Calu3 (cell line): ENCODE data around the gene HOATZ. TPM values are rescaled to one million over a fixed set of nuclear protein-coding genes. Genes with fewer than 3 reads are reported as not detected.

Experiments
- BruUV-seq: library from RNA; stranded (reverse); fragments of 400-500 nt; replicated peaks from 2 replicates; lab custom pipeline; 2021; lab: Mats Ljungman, UMichigan
- CTCF ChIA-PET: fragments of 300-600 bp; sonication (Branson Sonifier 250); formaldehyde crosslinking; loops from one replicate; lab custom pipeline; 2022; ENCODE audit warnings: antibody characterized with exemption; lab: Charles Lee
- DNase-seq: peaks from one replicate; pipeline ENCODE4 v3.0.0; 2022
- H3K27ac Mint-ChIP-seq: one replicate; pipeline ENCODE4 v1.8.0; 2022; ENCODE audit warnings: mixed read lengths; ENCODE audit not compliant: unreplicated experiment
- H3K27me3 Mint-ChIP-seq: one replicate; pipeline ENCODE4 v1.8.0; 2022; ENCODE audit warnings: mixed read lengths; ENCODE audit not compliant: unreplicated experiment
- H3K36me3 Mint-ChIP-seq: one replicate; pipeline ENCODE4 v1.8.0; 2022; ENCODE audit warnings: mild to moderate bottlenecking, moderate library complexity, mixed read lengths; ENCODE audit not compliant: insufficient read depth, unreplicated experiment
- H3K4me1 Mint-ChIP-seq: one replicate; pipeline ENCODE4 v1.8.0; 2022; ENCODE audit warnings: mild to moderate bottlenecking, low read depth, mixed read lengths; ENCODE audit not compliant: unreplicated experiment
- H3K4me3 Mint-ChIP-seq: one replicate; pipeline ENCODE4 v1.8.0; 2022; ENCODE audit warnings: mild to moderate bottlenecking, low read depth, moderate library complexity, mixed read lengths; ENCODE audit not compliant: unreplicated experiment
- H3K9me3 Mint-ChIP-seq: one replicate; pipeline ENCODE4 v1.8.0; 2022; ENCODE audit warnings: low read depth, mixed read lengths; ENCODE audit not compliant: unreplicated experiment
- intact Hi-C: fragments of 100-400 bp; cut with micrococcal nuclease; formaldehyde crosslinking; loops from one replicate; pipeline ENCODE4 v1.10.0; 2022; ENCODE audit not compliant: unreplicated experiment
- total RNA-seq: library from RNA; stranded (reverse); gene quantifications from 2 replicates; pipeline ENCODE4 v1.2.3, GENCODE V29; 2022
- TF ChIP-seq, protein P1 (sequence below): fragments of 200-600 bp; IDR thresholded peaks from one replicate; pipeline ENCODE4 v1.8.0; 2022; ENCODE audit warnings: antibody characterized with exemption; ENCODE audit not compliant: unreplicated experiment

HOATZ gene
- total RNA-seq, 1 experiment from 2014 or later, result not detected

DNA sequence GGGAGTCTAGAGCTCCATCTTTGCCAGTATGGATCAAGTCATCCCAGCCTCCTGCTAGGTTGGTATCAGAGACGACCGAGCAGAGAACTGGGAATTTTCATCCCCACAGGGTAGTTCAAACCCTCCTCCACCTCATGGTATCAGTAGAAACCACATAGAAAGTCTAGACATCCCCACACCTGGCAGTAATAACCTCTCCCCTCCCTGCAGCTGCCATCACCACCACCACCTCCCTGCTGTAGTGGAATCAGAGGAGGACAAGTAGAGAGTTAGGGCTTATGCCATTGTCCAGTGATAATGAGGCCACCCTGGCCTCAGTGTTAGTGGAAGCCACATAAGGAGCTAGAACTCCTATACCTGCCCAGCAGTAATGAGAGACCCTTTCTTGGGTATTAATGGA is 36.7 kb upstream of the HOATZ start:
- BruUV-seq, result no TSS peak
- intact Hi-C loops, result no loop called here
- TF ChIP-seq, protein P1, sequence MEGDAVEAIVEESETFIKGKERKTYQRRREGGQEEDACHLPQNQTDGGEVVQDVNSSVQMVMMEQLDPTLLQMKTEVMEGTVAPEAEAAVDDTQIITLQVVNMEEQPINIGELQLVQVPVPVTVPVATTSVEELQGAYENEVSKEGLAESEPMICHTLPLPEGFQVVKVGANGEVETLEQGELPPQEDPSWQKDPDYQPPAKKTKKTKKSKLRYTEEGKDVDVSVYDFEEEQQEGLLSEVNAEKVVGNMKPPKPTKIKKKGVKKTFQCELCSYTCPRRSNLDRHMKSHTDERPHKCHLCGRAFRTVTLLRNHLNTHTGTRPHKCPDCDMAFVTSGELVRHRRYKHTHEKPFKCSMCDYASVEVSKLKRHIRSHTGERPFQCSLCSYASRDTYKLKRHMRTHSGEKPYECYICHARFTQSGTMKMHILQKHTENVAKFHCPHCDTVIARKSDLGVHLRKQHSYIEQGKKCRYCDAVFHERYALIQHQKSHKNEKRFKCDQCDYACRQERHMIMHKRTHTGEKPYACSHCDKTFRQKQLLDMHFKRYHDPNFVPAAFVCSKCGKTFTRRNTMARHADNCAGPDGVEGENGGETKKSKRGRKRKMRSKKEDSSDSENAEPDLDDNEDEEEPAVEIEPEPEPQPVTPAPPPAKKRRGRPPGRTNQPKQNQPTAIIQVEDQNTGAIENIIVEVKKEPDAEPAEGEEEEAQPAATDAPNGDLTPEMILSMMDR, result no peak
- DNase-seq, result no peak
- no peaks in the 10 kb centered on the region for H3K36me3 Mint-ChIP-seq
- no peak overlapping the region for H3K27ac Mint-ChIP-seq
- H3K27me3 Mint-ChIP-seq, result no peaks in the 10 kb centered on the region
- H3K9me3 Mint-ChIP-seq, result no peaks in the 10 kb centered on the region
- no peak overlapping the region for H3K4me3 Mint-ChIP-seq
- CTCF ChIA-PET, result no interaction called here
- no peaks in the 10 kb centered on the region for H3K4me1 Mint-ChIP-seq

DNA sequence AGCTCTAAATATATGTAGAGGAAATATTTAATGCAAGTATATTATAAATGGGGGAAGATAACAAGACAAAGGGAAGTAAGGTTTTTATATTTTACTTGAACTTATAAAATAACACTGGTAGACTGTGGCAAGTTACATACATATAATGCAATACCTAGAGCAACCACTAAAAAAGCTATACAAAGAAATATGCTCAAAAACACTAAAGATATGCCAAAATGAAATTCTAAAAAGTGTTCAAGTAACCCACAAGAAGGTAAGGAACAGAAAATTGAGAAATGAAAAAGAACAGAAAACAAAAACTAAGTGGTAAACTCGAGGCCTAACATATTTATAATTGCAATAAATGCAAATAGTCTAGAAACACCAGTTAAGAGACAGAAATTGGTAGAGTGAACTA is 34.9 kb upstream of the HOATZ start:
- intact Hi-C loops, result no loop called here
- H3K27me3 Mint-ChIP-seq, result peaks cover 13% of the 10 kb centered on the region

DNA sequence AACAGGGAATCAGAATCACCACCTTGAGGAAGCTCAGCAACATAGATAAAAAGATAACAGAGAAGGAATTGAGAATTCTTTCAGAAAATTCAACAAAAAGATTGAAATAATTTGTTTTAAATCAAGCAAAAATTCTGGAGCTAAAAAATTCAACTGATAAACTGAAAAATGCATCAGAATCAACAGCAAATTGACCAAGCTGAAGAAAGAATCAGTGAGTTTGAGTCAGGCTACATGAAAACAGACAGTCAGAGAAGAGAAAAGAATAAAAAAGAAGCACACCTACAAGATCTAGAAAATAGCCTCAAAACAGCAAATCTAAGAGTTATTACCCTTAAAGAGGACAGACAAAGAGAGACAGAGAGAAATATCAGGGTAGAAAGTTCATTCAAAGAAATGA is 31.1 kb upstream of the HOATZ start:
- no peak overlapping the region for H3K4me3 Mint-ChIP-seq
- H3K36me3 Mint-ChIP-seq, result no peaks in the 10 kb centered on the region
- CTCF ChIA-PET, result no interaction called here
- BruUV-seq, result no TSS peak
- H3K27me3 Mint-ChIP-seq, result peaks cover 13% of the 10 kb centered on the region
- no peak overlapping the region for H3K27ac Mint-ChIP-seq
- H3K9me3 Mint-ChIP-seq, result peaks cover 5% of the 10 kb centered on the region
- TF ChIP-seq, protein P1, result no peak
- intact Hi-C loops, result no loop called here
- H3K4me1 Mint-ChIP-seq, result no peaks in the 10 kb centered on the region
- DNase-seq, result no peak

More for the DNA sequence above, 34.9 kb upstream of the HOATZ start:
- H3K27ac Mint-ChIP-seq, result no peak overlapping the region
- no peak overlapping the region for H3K4me3 Mint-ChIP-seq
- no peaks in the 10 kb centered on the region for H3K4me1 Mint-ChIP-seq
- H3K36me3 Mint-ChIP-seq, result no peaks in the 10 kb centered on the region
- TF ChIP-seq, protein P1, result no peak
- CTCF ChIA-PET, result interaction anchor here (1.1 kb wide), 1 partner anchor 23 kb away, joined by 3 read pairs; no protein-coding TSS in a partner anchor
- no TSS peak for BruUV-seq
- no peak for DNase-seq
- peaks cover 5% of the 10 kb centered on the region for H3K9me3 Mint-ChIP-seq

DNA sequence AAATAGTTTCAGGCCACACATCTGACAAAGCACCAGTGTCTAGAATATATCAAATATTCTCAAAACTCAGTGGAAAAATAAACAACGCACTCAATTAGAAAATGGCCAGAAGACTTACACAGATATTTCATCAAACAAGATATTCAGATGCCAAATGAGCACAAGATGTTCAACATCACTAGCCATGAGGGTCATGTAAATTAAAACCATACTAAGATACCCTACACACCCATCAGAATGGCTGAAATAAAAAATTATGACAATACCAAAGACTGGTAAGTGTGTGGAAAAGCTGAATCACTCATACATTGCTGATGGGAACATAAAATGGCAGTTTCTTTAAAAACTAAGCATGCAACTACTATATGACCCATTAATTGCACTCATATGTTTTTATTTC is 24.1 kb upstream of the HOATZ start:
- DNase-seq, result no peak
- CTCF ChIA-PET, result no interaction called here
- Mint-ChIP-seq H3K27me3 (no peaks in the 10 kb centered on the region), H3K9me3 (no peaks in the 10 kb centered on the region), H3K4me3 (no peak overlapping the region), H3K36me3 (no peaks in the 10 kb centered on the region), H3K27ac (no peak overlapping the region), H3K4me1 (no peaks in the 10 kb centered on the region)
- intact Hi-C loops, result no loop called here
- TF ChIP-seq, protein P1, result no peak
- BruUV-seq, result no TSS peak
